ENCODE data around the gene ARHGEF5. TPM values are rescaled to one million over a fixed set of nuclear protein-coding genes. Genes with fewer than 3 reads are reported as not detected.
"Not testable (repeated sequence)": the region's sequence is repeated elsewhere in the genome, so short reads cannot be mapped to it uniquely, and the experiment has no call there.

ARHGEF5 gene
- total RNA-seq, result 10 to 100 TPM in 1 of 2 experiments, 1 to 10 TPM in 1; 9.0 to 12.0 TPM
- 1 to 10 TPM in 1 of 2 donors, not detected in 1; 3.9 TPM for polyA plus RNA-seq

GRCh38 chr7:144355176-144355822 is at the start of gene ARHGEF5:
Gene ARHGEF5, plus strand, starts transcription at chr7:144355402. Its CDS starts 7,268 bp downstream, at chr7:144362670.
- intact Hi-C loops (cut with micrococcal nuclease); H3K36me3 ChIP-seq (ENCODE audit: insufficient read depth, low read length); H3K4me1 ChIP-seq (ENCODE audit: insufficient read depth, low read length); H3K27ac ChIP-seq (ENCODE audit: low read depth, low read length); H3K4me3 ChIP-seq (ENCODE audit: low read length in 2 of 2); CTCF ChIA-PET (ENCODE audit: partially characterized antibody); H3K9me3 ChIP-seq (ENCODE audit: control insufficient read depth in 1 of 2, low read length in 2 of 2); H3K36me3 Mint-ChIP-seq; H3K27me3 ChIP-seq (ENCODE audit: insufficient read depth, low read length); H3K9me3 Mint-ChIP-seq; POLR2A ChIA-PET (ENCODE audit: partially characterized antibody); H3K27me3 Mint-ChIP-seq; DNase-seq: not testable (repeated sequence)
- Mint-ChIP-seq H3K4me1 (peaks cover 5 to 19% (median 13%) of the 10 kb centered on the region in 4 donors), H3K27ac (peak within 1 kb of the TSS in 6 of 7 donors; percentile 46 to 93 (median 77)), H3K4me3 (peak within 1 kb of the TSS; percentile 81 to 92 (median 90))

GRCh38 chr7:144309702-144310101 is 45.5 kb upstream of the ARHGEF5 start:
- H3K4me1 ChIP-seq (ENCODE audit: insufficient read depth, low read length); H3K27ac ChIP-seq (ENCODE audit: low read depth, low read length); CTCF ChIA-PET (ENCODE audit: partially characterized antibody); H3K27me3 Mint-ChIP-seq; intact Hi-C loops (cut with micrococcal nuclease); H3K27me3 ChIP-seq (ENCODE audit: insufficient read depth, low read length); H3K9me3 Mint-ChIP-seq; H3K27ac Mint-ChIP-seq; POLR2A ChIA-PET (ENCODE audit: partially characterized antibody); H3K4me3 Mint-ChIP-seq; H3K4me3 ChIP-seq (ENCODE audit: low read length in 2 of 2); H3K4me1 Mint-ChIP-seq; DNase-seq; H3K36me3 Mint-ChIP-seq; H3K36me3 ChIP-seq (ENCODE audit: insufficient read depth, low read length); H3K9me3 ChIP-seq (ENCODE audit: control insufficient read depth in 1 of 2, low read length in 2 of 2): not testable (repeated sequence)

- POLR2A ChIA-PET (ENCODE audit: partially characterized antibody); H3K4me3 Mint-ChIP-seq; DNase-seq; H3K4me3 ChIP-seq (ENCODE audit: low read length in 2 of 2); H3K36me3 Mint-ChIP-seq; H3K9me3 ChIP-seq (ENCODE audit: control insufficient read depth in 1 of 2, low read length in 2 of 2); H3K4me1 Mint-ChIP-seq; CTCF ChIA-PET (ENCODE audit: partially characterized antibody); H3K36me3 ChIP-seq (ENCODE audit: insufficient read depth, low read length); H3K9me3 Mint-ChIP-seq; H3K27ac Mint-ChIP-seq; H3K27ac ChIP-seq (ENCODE audit: low read depth, low read length); H3K4me1 ChIP-seq (ENCODE audit: insufficient read depth, low read length); H3K27me3 ChIP-seq (ENCODE audit: insufficient read depth, low read length); intact Hi-C loops (cut with micrococcal nuclease); H3K27me3 Mint-ChIP-seq: not testable (repeated sequence)
Observed at GRCh38 chr7:144311218-144311617, 44.0 kb upstream of the ARHGEF5 start.

- H3K4me3 Mint-ChIP-seq; H3K27ac ChIP-seq (ENCODE audit: low read depth, low read length); H3K4me1 Mint-ChIP-seq; H3K9me3 Mint-ChIP-seq; CTCF ChIA-PET (ENCODE audit: partially characterized antibody); intact Hi-C loops (cut with micrococcal nuclease); H3K27me3 ChIP-seq (ENCODE audit: insufficient read depth, low read length); H3K27ac Mint-ChIP-seq; H3K36me3 ChIP-seq (ENCODE audit: insufficient read depth, low read length); POLR2A ChIA-PET (ENCODE audit: partially characterized antibody); H3K4me3 ChIP-seq (ENCODE audit: low read length in 2 of 2); DNase-seq; H3K4me1 ChIP-seq (ENCODE audit: insufficient read depth, low read length); H3K9me3 ChIP-seq (ENCODE audit: control insufficient read depth in 1 of 2, low read length in 2 of 2); H3K27me3 Mint-ChIP-seq; H3K36me3 Mint-ChIP-seq: not testable (repeated sequence)
Observed at GRCh38 chr7:144311872-144312469, 43.2 kb upstream of the ARHGEF5 start, which contains the start of gene OR2A1. Gene OR2A1, plus strand, starts transcription at chr7:144312419. Its CDS starts 5,706 bp downstream, at chr7:144318125.

- H3K27me3 Mint-ChIP-seq; POLR2A ChIA-PET (ENCODE audit: partially characterized antibody); H3K4me1 Mint-ChIP-seq; H3K4me3 Mint-ChIP-seq; H3K9me3 ChIP-seq (ENCODE audit: control insufficient read depth in 1 of 2, low read length in 2 of 2); H3K27me3 ChIP-seq (ENCODE audit: insufficient read depth, low read length); H3K27ac ChIP-seq (ENCODE audit: low read depth, low read length); H3K4me3 ChIP-seq (ENCODE audit: low read length in 2 of 2); CTCF ChIA-PET (ENCODE audit: partially characterized antibody); intact Hi-C loops (cut with micrococcal nuclease); H3K36me3 Mint-ChIP-seq; DNase-seq; H3K36me3 ChIP-seq (ENCODE audit: insufficient read depth, low read length); H3K27ac Mint-ChIP-seq; H3K4me1 ChIP-seq (ENCODE audit: insufficient read depth, low read length); H3K9me3 Mint-ChIP-seq: not testable (repeated sequence)
Observed at GRCh38 chr7:144317537-144317936, 37.7 kb upstream of the ARHGEF5 start.

GRCh38 chr7:144319547-144319946 is 35.7 kb upstream of the ARHGEF5 start:
- H3K36me3 Mint-ChIP-seq; H3K4me1 Mint-ChIP-seq; CTCF ChIA-PET (ENCODE audit: partially characterized antibody); H3K4me1 ChIP-seq (ENCODE audit: insufficient read depth, low read length); DNase-seq; POLR2A ChIA-PET (ENCODE audit: partially characterized antibody); H3K36me3 ChIP-seq (ENCODE audit: insufficient read depth, low read length); H3K27ac ChIP-seq (ENCODE audit: low read depth, low read length); H3K27me3 Mint-ChIP-seq; H3K27me3 ChIP-seq (ENCODE audit: insufficient read depth, low read length); H3K9me3 ChIP-seq (ENCODE audit: control insufficient read depth in 1 of 2, low read length in 2 of 2); intact Hi-C loops (cut with micrococcal nuclease); H3K4me3 ChIP-seq (ENCODE audit: low read length in 2 of 2); H3K9me3 Mint-ChIP-seq; H3K4me3 Mint-ChIP-seq; H3K27ac Mint-ChIP-seq: not testable (repeated sequence)

- POLR2A ChIA-PET (ENCODE audit: partially characterized antibody); CTCF ChIA-PET (ENCODE audit: partially characterized antibody): not testable (repeated sequence)
Observed at GRCh38 chr7:144321677-144322206, 33.5 kb upstream of the ARHGEF5 start.

More at GRCh38 chr7:144321677-144322206, 33.5 kb upstream of the ARHGEF5 start:
- H3K36me3 ChIP-seq (ENCODE audit: insufficient read depth, low read length); H3K4me1 Mint-ChIP-seq; H3K4me3 ChIP-seq (ENCODE audit: low read length in 2 of 2); DNase-seq; H3K27ac ChIP-seq (ENCODE audit: low read depth, low read length); H3K4me1 ChIP-seq (ENCODE audit: insufficient read depth, low read length); H3K36me3 Mint-ChIP-seq; H3K9me3 Mint-ChIP-seq; H3K27me3 Mint-ChIP-seq; H3K9me3 ChIP-seq (ENCODE audit: control insufficient read depth in 1 of 2, low read length in 2 of 2); intact Hi-C loops (cut with micrococcal nuclease); H3K27ac Mint-ChIP-seq; H3K4me3 Mint-ChIP-seq; H3K27me3 ChIP-seq (ENCODE audit: insufficient read depth, low read length): not testable (repeated sequence)
